ENCODE results near the gene NRN1.

NRN1 gene

GRCh38 chr6:6002005-6002847 lies 4.5 kb downstream of the NRN1 start:
- no peak for DNase-seq (ENCODE audit: low spot score)
- no peak for TF ChIP-seq CTCF (IDR thresholded peaks at IDR 0.05)
- H3K27ac ChIP-seq = no peak overlapping the region
- peak overlapping the region; percentile 69 for H3K4me3 ChIP-seq

GRCh38 chr6:6001443-6001842 lies 5.3 kb downstream of the NRN1 start:
- H3K4me3 ChIP-seq = no peak overlapping the region
- DNase-seq (ENCODE audit: low spot score) = no peak
- no peak overlapping the region for H3K27ac ChIP-seq
- TF ChIP-seq CTCF (IDR thresholded peaks at IDR 0.05) = no peak

- H3K27ac ChIP-seq = peak overlapping the region; percentile 46 to 55
- DNase-seq (ENCODE audit: low spot score) = no peak
- TF ChIP-seq CTCF (IDR thresholded peaks at IDR 0.05) = no peak
- H3K4me3 ChIP-seq = peak overlapping the region; percentile 40
Observed at GRCh38 chr6:5999688-6000608, 6.8 kb downstream of the NRN1 start.

- peak overlapping the region; percentile 46 to 55 for H3K27ac ChIP-seq
- no peak for TF ChIP-seq CTCF (IDR thresholded peaks at IDR 0.05)
- DNase-seq (ENCODE audit: low spot score) = no peak
- peak overlapping the region; percentile 40 for H3K4me3 ChIP-seq
Observed at GRCh38 chr6:5998711-5999687, 7.7 kb downstream of the NRN1 start.

GRCh38 chr6:5998236-5998635 lies 8.5 kb downstream of the NRN1 start:
- no peak for TF ChIP-seq CTCF (IDR thresholded peaks at IDR 0.05)
- no peak for DNase-seq (ENCODE audit: low spot score)
- Histone ChIP-seq H3K4me3 (no peak overlapping the region), H3K27ac (peak overlapping the region in 1 of 2 donors; percentile 23)

GRCh38 chr6:5997420-5997987 lies 9.2 kb downstream of the NRN1 start:
- Histone ChIP-seq H3K27ac (peak overlapping the region in 1 of 2 donors; percentile 51), H3K4me3 (peak overlapping the region; percentile 73)
- no peak for DNase-seq (ENCODE audit: low spot score)
- TF ChIP-seq CTCF (IDR thresholded peaks at IDR 0.05) = no peak
